Colonic mucosa (tissue), 4 donors: ENCODE data around the gene TMEM144. TPM values are rescaled to one million over a fixed set of nuclear protein-coding genes. Genes with fewer than 3 reads are reported as not detected.

Source experiments
- DNase-seq: peaks from one replicate; pipeline ENCODE4 v3.0.0-alpha.2; 2020
- H3K27ac ChIP-seq: fragments of 200-600 bp; one replicate; pipeline ENCODE4 v1.8.0; 2021
- H3K27me3 ChIP-seq: fragments of 200-600 bp; one replicate; pipeline ENCODE4 v1.8.0; 2021
- H3K36me3 ChIP-seq: fragments of 200-600 bp; one replicate; pipeline ENCODE4 v1.8.0; 2021
- H3K4me1 ChIP-seq: fragments of 200-600 bp; one replicate; pipeline ENCODE4 v1.8.0; 2021; ENCODE audit warnings: mild to moderate bottlenecking
- H3K4me3 ChIP-seq: fragments of 200-600 bp; one replicate; pipeline ENCODE4 v1.8.0; 2021
- H3K9ac ChIP-seq, 2 donors: one replicate each; pipeline ENCODE4 v1.7.0; 2013; ENCODE audit warnings: control low read depth in 2 of 2, low read depth in 2 of 2, low read length in 2 of 2
- H3K9me3 ChIP-seq: fragments of 200-600 bp; one replicate; pipeline ENCODE4 v1.8.0; 2021
- CTCF ChIP-seq: fragments of 200-600 bp; IDR thresholded peaks from one replicate; pipeline ENCODE4 v1.8.0; 2022; ENCODE audit warnings: antibody characterized with exemption, mild to moderate bottlenecking
- intact Hi-C: fragments of 100-400 bp; cut with DNase I; formaldehyde crosslinking; loops from one replicate; pipeline ENCODE4 v1.14.1; 2022
- total RNA-seq, 2 donors: library from RNA; stranded (reverse); fragmentation: NEBNext Ultra II Directional in 1 of 2; extraction: Animal tissue kit (Norgen Biotek cat#: 25700) in 1 of 2; gene quantifications; one replicate each; pipeline ENCODE4 v1.2.1, GENCODE V29; 2021
- donor health status: healthy.
- donor health status: DM: no; HTN: no; CAD: no.
- donor health status: DM: no; HTN: no; CAD: no.

TMEM144 gene
- total RNA-seq, 2 donors from 2014 or later, result 18.3 to 28.6 TPM

GRCh38 chr4:158302076-158302866 is 92.0 kb downstream of the TMEM144 start:
- DNase-seq, result no peak
- no peak for TF ChIP-seq CTCF
- intact Hi-C loops, result no loop called here

GRCh38 chr4:158304694-158305093 is 94.4 kb downstream of the TMEM144 start:
- TF ChIP-seq CTCF, result no peak
- Histone ChIP-seq H3K4me3 (no peak overlapping the region), H3K4me1 (no peaks in the 10 kb centered on the region), H3K9ac (no peak overlapping the region), H3K36me3 (no peaks in the 10 kb centered on the region), H3K9me3 (no peaks in the 10 kb centered on the region), H3K27me3 (no peaks in the 10 kb centered on the region), H3K27ac (no peak overlapping the region)
- intact Hi-C loops, result no loop called here
- DNase-seq, result no peak

More at GRCh38 chr4:158302076-158302866, 92.0 kb downstream of the TMEM144 start:
- H3K4me3 ChIP-seq, result no peak overlapping the region
- H3K36me3 ChIP-seq, result no peaks in the 10 kb centered on the region
- H3K27ac ChIP-seq, result no peak overlapping the region
- no peaks in the 10 kb centered on the region for H3K9me3 ChIP-seq
- no peaks in the 10 kb centered on the region for H3K27me3 ChIP-seq
- no peaks in the 10 kb centered on the region for H3K4me1 ChIP-seq
- H3K9ac ChIP-seq, result no peak overlapping the region

Other genes with a start within 250 kb of the TMEM144 start
- gene GASK1B, start 37.5 kb upstream of the TMEM144 start, total RNA-seq, result 10 to 100 TPM; 13.6 to 18.0 TPM